Measurements from ENCODE around the gene BCL3. TPM values are rescaled to one million over a fixed set of nuclear protein-coding genes. Genes with fewer than 3 reads are reported as not detected.

Gene BCL3
- total RNA-seq, 1 donor from 2014 or later = 68.4 TPM

Other genes starting within 250 kb of the BCL3 start
- gene ZNF180, start 248.2 kb upstream of the BCL3 start, total RNA-seq = 9.8 and 11.8 TPM in 2 replicates
- not detected in 2 replicates for gene CEACAM20, start 219.0 kb upstream of the BCL3 start, total RNA-seq
- not detected in 2 replicates for gene IGSF23, start 135.1 kb upstream of the BCL3 start, total RNA-seq
- 7.0 and 7.9 TPM in 2 replicates for gene PVR, start 104.8 kb upstream of the BCL3 start, total RNA-seq
- 0.68 and 0.75 TPM in 2 replicates for gene CEACAM19, start 77.2 kb upstream of the BCL3 start, total RNA-seq
- not detected in 2 replicates for gene CEACAM16, start 49.6 kb upstream of the BCL3 start, total RNA-seq
- gene CBLC, start 29.2 kb downstream of the BCL3 start, total RNA-seq = not detected in 2 replicates
- gene BCAM, start 60.4 kb downstream of the BCL3 start, total RNA-seq = not detected in 2 replicates
- not detected in 2 replicates for gene NECTIN2, start 97.6 kb downstream of the BCL3 start, total RNA-seq
- gene TOMM40, start 142.5 kb downstream of the BCL3 start, total RNA-seq = 93.5 and 94.2 TPM in 2 replicates
- gene APOE, start 157.1 kb downstream of the BCL3 start, total RNA-seq = 0.48 and 0.95 TPM in 2 replicates
- gene APOC1, start 165.9 kb downstream of the BCL3 start, total RNA-seq = 1.3 TPM in 1 of 2 replicates, not detected in the other
- not detected in 2 replicates for gene APOC4, start 193.5 kb downstream of the BCL3 start, total RNA-seq
- gene APOC2, start 197.3 kb downstream of the BCL3 start, total RNA-seq = not detected in 2 replicates
- 73.3 and 80.4 TPM in 2 replicates for gene CLPTM1, start 206.7 kb downstream of the BCL3 start, total RNA-seq